Fibroblast of lung (primary cell): ENCODE data around the gene PRRX2. TPM values are rescaled to one million over a fixed set of nuclear protein-coding genes. Genes with fewer than 3 reads are reported as not detected.

Experiments
- DNase-seq, 2 donors: peaks; one replicate each; pipeline versions ENCODE4 v3.0.0 to v3.0.0-alpha.2; 2010; ENCODE audit warnings: low read depth in 2 of 2
- H2AFZ ChIP-seq: 2 replicates; pipeline ENCODE4 v1.5.1; 2012; ENCODE audit warnings: low read length, control low read depth, inconsistent platforms
- H3K27ac ChIP-seq: 2 replicates; pipeline ENCODE4 v1.5.1; 2011; ENCODE audit warnings: low read length, control low read depth; ENCODE audit not compliant: insufficient read depth
- H3K27me3 ChIP-seq: 2 replicates; pipeline ENCODE4 v1.5.1; 2011; ENCODE audit warnings: mild to moderate bottlenecking, low read length; ENCODE audit not compliant: control insufficient read depth, insufficient read depth
- H3K36me3 ChIP-seq: 2 replicates; pipeline ENCODE4 v1.5.1; 2011; ENCODE audit warnings: low read length; ENCODE audit not compliant: control insufficient read depth, insufficient read depth
- H3K4me1 ChIP-seq: 2 replicates; pipeline ENCODE4 v1.5.1; 2011; ENCODE audit warnings: low read length; ENCODE audit not compliant: control insufficient read depth, insufficient read depth; ENCODE audit errors: extremely low read depth
- H3K4me2 ChIP-seq: 2 replicates; pipeline ENCODE4 v1.5.1; 2011; ENCODE audit warnings: low read length, control low read depth; ENCODE audit not compliant: insufficient read depth; ENCODE audit errors: extremely low read depth
- H3K4me3 ChIP-seq, 4 experiments: fragments of 200-600 bp in 1 of 4; sonication (generic) in 1 of 4; replicated peaks in 1 of 4; 2 replicates each; pipeline ENCODE4 v1.5.1; 2011 to 2016; ENCODE audit warnings: low read length in 4 of 4, low read depth in 3 of 4, mild to moderate bottlenecking in 3 of 4, control low read depth in 2 of 4, inconsistent platforms in 1 of 4, mixed read lengths in 1 of 4; ENCODE audit not compliant: insufficient read depth in 1 of 4; ENCODE audit errors: control extremely low read depth in 1 of 4
- H3K79me2 ChIP-seq: 2 replicates; pipeline ENCODE4 v1.5.1; 2012; ENCODE audit warnings: mild to moderate bottlenecking, low read length, inconsistent platforms; ENCODE audit not compliant: control insufficient read depth, insufficient read depth
- H3K9ac ChIP-seq: 2 replicates; pipeline ENCODE4 v1.5.1; 2011; ENCODE audit warnings: mild to moderate bottlenecking, low read length, control low read depth; ENCODE audit not compliant: insufficient read depth
- H3K9me3 ChIP-seq: 2 replicates; pipeline ENCODE4 v1.5.1; 2012; ENCODE audit warnings: low read depth, low read length; ENCODE audit not compliant: control insufficient read depth, insufficient read depth
- H4K20me1 ChIP-seq: 2 replicates; pipeline ENCODE4 v1.5.1; 2011; ENCODE audit warnings: low read length; ENCODE audit not compliant: control insufficient read depth, insufficient read depth; ENCODE audit errors: extremely low read depth
- EZH2 ChIP-seq: IDR thresholded peaks from 2 replicates; pipeline ENCODE4 v1.5.1; 2012; ENCODE audit warnings: low read length, control low read depth, mild to moderate bottlenecking; ENCODE audit errors: missing control alignments
- polyA plus RNA-seq, 2 donors: library from polyadenylated mRNA; depleted of rRNA in 1 of 2; stranded (reverse) in 1 of 2; unstranded in 1 of 2; fragments of >200 nt; gene quantifications; 2 replicates each; pipeline ENCODE4 v1.2.1, GENCODE V29; 2011 to 2012; ENCODE audit warnings: missing spikeins in 1 of 2
- total RNA-seq: library from RNA; depleted of rRNA; stranded (reverse); fragments of >200 nt; gene quantifications from 2 replicates; pipeline ENCODE4 v1.2.1, GENCODE V29; 2014
- TF ChIP-seq, protein P1 (sequence below), 2 donors: IDR thresholded peaks in 1 of 2; conservative IDR thresholded peaks in 1 of 2; 1 replicate in 1 of 2; 2 replicates in 1 of 2; pipeline ENCODE4 v1.5.1; 2011 to 2012; ENCODE audit warnings: low read length in 2 of 2, control low read depth in 1 of 2, inconsistent platforms in 1 of 2, low read depth in 1 of 2, mild to moderate bottlenecking in 1 of 2

PRRX2 gene
- total and polyA plus RNA-seq, 2 donors (not counting 1 experiment from before 2014, with no cell fraction given): 4.4 to 11.7 TPM

DNA sequence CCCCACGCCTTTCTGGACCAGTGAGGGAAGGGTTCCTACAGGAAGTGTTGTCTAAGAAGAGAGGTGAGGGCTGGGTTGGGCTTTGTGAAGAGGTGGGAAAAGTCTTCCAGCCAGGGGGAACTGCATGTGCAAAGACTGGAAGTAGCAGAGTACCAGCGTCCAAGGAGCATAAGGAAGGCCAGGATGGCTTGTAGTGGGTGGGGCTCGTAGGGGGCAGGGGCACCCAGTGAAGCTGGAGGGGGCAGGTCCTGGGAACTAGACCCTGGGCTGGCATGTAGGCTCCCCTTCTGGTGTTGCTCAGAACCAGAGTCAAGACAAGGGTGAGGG, 20.4 kb downstream of the PRRX2 start:
- TF ChIP-seq, protein P1, sequence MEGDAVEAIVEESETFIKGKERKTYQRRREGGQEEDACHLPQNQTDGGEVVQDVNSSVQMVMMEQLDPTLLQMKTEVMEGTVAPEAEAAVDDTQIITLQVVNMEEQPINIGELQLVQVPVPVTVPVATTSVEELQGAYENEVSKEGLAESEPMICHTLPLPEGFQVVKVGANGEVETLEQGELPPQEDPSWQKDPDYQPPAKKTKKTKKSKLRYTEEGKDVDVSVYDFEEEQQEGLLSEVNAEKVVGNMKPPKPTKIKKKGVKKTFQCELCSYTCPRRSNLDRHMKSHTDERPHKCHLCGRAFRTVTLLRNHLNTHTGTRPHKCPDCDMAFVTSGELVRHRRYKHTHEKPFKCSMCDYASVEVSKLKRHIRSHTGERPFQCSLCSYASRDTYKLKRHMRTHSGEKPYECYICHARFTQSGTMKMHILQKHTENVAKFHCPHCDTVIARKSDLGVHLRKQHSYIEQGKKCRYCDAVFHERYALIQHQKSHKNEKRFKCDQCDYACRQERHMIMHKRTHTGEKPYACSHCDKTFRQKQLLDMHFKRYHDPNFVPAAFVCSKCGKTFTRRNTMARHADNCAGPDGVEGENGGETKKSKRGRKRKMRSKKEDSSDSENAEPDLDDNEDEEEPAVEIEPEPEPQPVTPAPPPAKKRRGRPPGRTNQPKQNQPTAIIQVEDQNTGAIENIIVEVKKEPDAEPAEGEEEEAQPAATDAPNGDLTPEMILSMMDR (conservative IDR thresholded peaks at IDR 0.05 in 1 of 2, IDR thresholded peaks at IDR 0.05 in 1 of 2; ENCODE audit: low read depth in 1 of 2, low read length in 2 of 2): no peak
- TF ChIP-seq EZH2: no peak
- H2AFZ ChIP-seq: no peak overlapping the region
- H3K4me3 ChIP-seq: no peak overlapping the region
- H3K36me3 ChIP-seq: no peaks in the 10 kb centered on the region
- H4K20me1 ChIP-seq: no peaks in the 10 kb centered on the region
- H3K9ac ChIP-seq: no peak overlapping the region
- no peak overlapping the region for H3K27ac ChIP-seq
- DNase-seq: no peak
- no peaks in the 10 kb centered on the region for H3K9me3 ChIP-seq
- H3K4me1 ChIP-seq: peaks cover 3% of the 10 kb centered on the region
- peak overlapping the region; percentile 5 for H3K4me2 ChIP-seq
- no peaks in the 10 kb centered on the region for H3K27me3 ChIP-seq
- no peaks in the 10 kb centered on the region for H3K79me2 ChIP-seq

DNA sequence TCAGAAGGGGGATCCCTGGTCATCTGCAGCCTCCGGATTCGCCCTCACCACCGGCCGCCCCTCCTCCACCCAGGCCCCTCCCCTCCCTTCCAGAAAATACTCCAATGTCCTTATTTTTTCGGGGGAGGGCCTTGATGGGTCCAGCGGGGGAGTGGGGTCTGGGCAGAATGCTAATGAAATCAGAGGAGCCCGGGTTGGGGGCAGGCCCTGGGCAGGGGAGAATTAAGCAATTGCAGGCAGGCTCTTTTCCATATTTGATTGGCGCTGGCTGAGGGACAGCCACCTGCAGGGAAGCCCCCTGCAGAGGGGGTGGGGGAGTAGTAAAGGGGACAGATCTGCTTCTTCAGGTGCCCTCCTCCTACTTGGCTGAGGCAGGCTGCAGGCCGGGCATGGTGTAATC, 21.3 kb downstream of the PRRX2 start:
- no peak overlapping the region for H3K9ac ChIP-seq

DNA sequence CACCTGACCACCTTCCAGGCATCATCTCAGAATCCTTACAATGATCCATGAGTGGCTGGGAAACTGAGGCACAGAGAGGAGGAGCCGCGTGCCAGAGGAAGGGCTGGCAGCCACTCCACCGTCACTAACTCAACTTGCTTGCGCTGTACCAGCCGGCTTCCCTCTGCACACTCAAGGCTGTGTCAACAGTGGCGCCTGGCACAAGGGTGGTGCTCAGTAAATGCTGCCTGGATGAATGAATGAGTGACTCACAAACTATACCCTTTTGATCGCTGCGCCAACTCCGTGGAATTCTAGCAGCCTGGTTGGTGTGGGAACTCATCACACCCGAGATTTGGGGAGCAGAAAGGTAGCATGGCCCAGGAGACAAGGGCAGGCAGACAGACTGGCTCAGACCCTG, 21.9 kb downstream of the PRRX2 start:
- Histone ChIP-seq H3K79me2 (no peaks in the 10 kb centered on the region), H2AFZ (no peak overlapping the region), H3K27me3 (no peaks in the 10 kb centered on the region), H3K27ac (no peak overlapping the region), H3K4me2 (no peak overlapping the region), H3K36me3 (no peaks in the 10 kb centered on the region), H3K9ac (no peak overlapping the region), H3K9me3 (no peaks in the 10 kb centered on the region), H3K4me3 (no peak overlapping the region), H3K4me1 (peaks cover 3% of the 10 kb centered on the region), H4K20me1 (no peaks in the 10 kb centered on the region)
- no peak for TF ChIP-seq EZH2
- TF ChIP-seq, protein P1 (conservative IDR thresholded peaks at IDR 0.05 in 1 of 2, IDR thresholded peaks at IDR 0.05 in 1 of 2; ENCODE audit: low read depth in 1 of 2, low read length in 2 of 2): no peak
- DNase-seq: no peak

More for the DNA sequence above, 21.3 kb downstream of the PRRX2 start:
- no peak for TF ChIP-seq EZH2
- Histone ChIP-seq H3K79me2 (no peaks in the 10 kb centered on the region), H3K4me2 (no peak overlapping the region), H2AFZ (no peak overlapping the region), H3K27ac (no peak overlapping the region), H3K9me3 (no peaks in the 10 kb centered on the region), H3K36me3 (no peaks in the 10 kb centered on the region), H4K20me1 (no peaks in the 10 kb centered on the region), H3K27me3 (no peaks in the 10 kb centered on the region), H3K4me3 (no peak overlapping the region), H3K4me1 (peaks cover 3% of the 10 kb centered on the region)
- no peak for DNase-seq
